Panc1 (cell line): ENCODE measurements around the gene RIMBP2. TPM values are rescaled to one million over a fixed set of nuclear protein-coding genes. Genes with fewer than 3 reads are reported as not detected.

Experiments used
- ATAC-seq: fragments of 200-7000 bp; cut with Tn5 transposase; 2 replicates; pipeline ENCODE4 v1.9.1; 2020; ENCODE audit warnings: mild to moderate bottlenecking, moderate library complexity
- BruUV-seq: library from RNA; stranded (reverse); fragments of 400-500 nt; replicated peaks from 2 replicates; lab custom pipeline; 2021; lab: Mats Ljungman, UMichigan
- CTCF ChIA-PET: fragments of 300-600 bp; sonication (Branson Sonifier 250); formaldehyde crosslinking; loops from one replicate; lab custom pipeline; 2022; ENCODE audit warnings: antibody characterized with exemption; lab: Charles Lee
- POLR2A ChIA-PET: fragments of 300-600 bp; sonication (Branson Sonifier 250); formaldehyde crosslinking; loops from one replicate; lab custom pipeline; 2022; ENCODE audit warnings: antibody characterized with exemption; lab: Charles Lee
- DNase-seq: peaks from one replicate; pipeline ENCODE4 v3.0.0-alpha.2; 2010; ENCODE audit warnings: low read depth, low spot score
- H3K27ac ChIP-seq: 2 replicates; pipeline ENCODE4 v1.5.1; 2011; ENCODE audit warnings: mild to moderate bottlenecking, low read length, inconsistent platforms
- H3K27me3 ChIP-seq: fragments of 200-500 bp; sonication (Bioruptor generic); 2 replicates; pipeline ENCODE4 v1.6.0; 2014; ENCODE audit warnings: low read length, inconsistent platforms; ENCODE audit not compliant: control insufficient read depth, insufficient read depth
- H3K36me3 ChIP-seq: fragments of 200-500 bp; sonication (Bioruptor generic); 2 replicates; pipeline ENCODE4 v1.5.1; 2014; ENCODE audit warnings: inconsistent platforms, mild to moderate bottlenecking, low read length, moderate library complexity; ENCODE audit not compliant: control insufficient read depth, insufficient read depth
- H3K4me1 ChIP-seq: 2 replicates; pipeline ENCODE4 v1.5.1; 2011; ENCODE audit warnings: inconsistent platforms, mild to moderate bottlenecking, low read length, moderate library complexity; ENCODE audit not compliant: control insufficient read depth, insufficient read depth
- H3K4me3 ChIP-seq, 2 experiments: 2 replicates each; pipeline ENCODE4 v1.5.1; 2011 to 2012; ENCODE audit warnings: low read depth in 2 of 2, low read length in 2 of 2, mild to moderate bottlenecking in 2 of 2, inconsistent platforms in 1 of 2, moderate library complexity in 1 of 2
- H3K9me3 ChIP-seq: fragments of 200-500 bp; sonication (Bioruptor generic); 2 replicates; pipeline ENCODE4 v1.5.1; 2014; ENCODE audit warnings: low read depth, mild to moderate bottlenecking, inconsistent platforms, low read length, moderate library complexity; ENCODE audit not compliant: control insufficient read depth, insufficient read depth
- CTCF ChIP-seq: fragments of 450-650 bp; IDR thresholded peaks from 2 replicates; pipeline ENCODE4 v1.5.1; 2017; ENCODE audit warnings: mild to moderate bottlenecking
- POLR2AphosphoS5 ChIP-seq: IDR thresholded peaks from 2 replicates; pipeline ENCODE4 v1.6.1; 2012; ENCODE audit warnings: mild to moderate bottlenecking, low read depth, low read length, moderate library complexity
- REST ChIP-seq, 2 experiments: IDR thresholded peaks; 2 replicates each; pipeline ENCODE4 v1.6.1; 2011 to 2012; ENCODE audit warnings: low read depth in 2 of 2, control low read depth in 1 of 2, low read length in 1 of 2, mild to moderate bottlenecking in 1 of 2, moderate library complexity in 1 of 2; ENCODE audit not compliant: insufficient read depth in 1 of 2
- SIN3A ChIP-seq: IDR thresholded peaks from 2 replicates; pipeline ENCODE4 v1.6.1; 2012; ENCODE audit warnings: low read depth, mild to moderate bottlenecking, low read length, moderate library complexity, borderline replicate concordance; ENCODE audit not compliant: insufficient read depth
- TCF7L2 ChIP-seq: IDR thresholded peaks from 2 replicates; pipeline ENCODE4 v1.6.1; 2011; ENCODE audit warnings: mild to moderate bottlenecking, low read depth, low read length, inconsistent platforms
- in situ Hi-C: cut with HindIII; loops from 2 replicates; pipeline ENCODE4 v1.10.0; 2016; ENCODE audit warnings: low sequenced_read_pairs, low pct_unique_long_range_greater_than_20kb
- intact Hi-C: fragments of 100-400 bp; cut with micrococcal nuclease; formaldehyde crosslinking; loops from one replicate; pipeline ENCODE4 v1.10.0; 2022; ENCODE audit not compliant: unreplicated experiment
- total RNA-seq: library from RNA; stranded (reverse); gene quantifications from one replicate; pipeline ENCODE4 v1.2.1, GENCODE V29; 2021; ENCODE audit not compliant: unreplicated experiment

RIMBP2 gene
- total RNA-seq, 1 experiment from 2014 or later = not detected

DNA sequence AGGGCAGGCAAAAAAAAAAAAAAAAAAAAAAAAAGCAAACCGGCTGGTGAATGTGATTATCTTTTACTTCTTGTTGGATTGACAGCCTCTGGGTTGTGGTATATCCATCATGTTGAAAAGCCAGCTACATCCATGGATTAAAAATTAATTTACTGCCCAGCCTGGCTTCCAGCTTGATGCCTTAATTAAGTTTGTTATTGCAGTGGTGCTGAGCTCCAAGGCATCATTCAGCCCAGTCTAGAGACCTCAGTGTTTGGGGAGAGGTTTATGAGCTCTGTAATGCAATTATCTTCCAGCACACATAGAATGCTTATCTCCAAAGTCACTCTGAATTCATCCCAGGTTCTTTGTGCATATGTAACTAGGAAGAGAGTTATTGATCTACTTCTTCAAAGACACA is 114.8 kb downstream of the RIMBP2 start:
- no peak for ATAC-seq
- Histone ChIP-seq H3K36me3 (no peaks in the 10 kb centered on the region), H3K4me3 (no peak overlapping the region), H3K27ac (no peak overlapping the region), H3K27me3 (peaks cover 2% of the 10 kb centered on the region; the same call in 1 of the 2 replicates), H3K9me3 (no peaks in the 10 kb centered on the region), H3K4me1 (no peaks in the 10 kb centered on the region)
- in situ Hi-C loops = no loop called here
- no TSS peak for BruUV-seq
- CTCF ChIA-PET = no interaction called here
- no peak for DNase-seq
- POLR2A ChIA-PET = no interaction called here
- TF ChIP-seq TCF7L2 = no peak
- intact Hi-C loops = no loop called here

- in situ Hi-C loops (no loop called here), intact Hi-C loops (no loop called here)
- Histone ChIP-seq H3K9me3 (no peaks in the 10 kb centered on the region), H3K4me3 (no peak overlapping the region), H3K4me1 (no peaks in the 10 kb centered on the region), H3K27me3 (peaks cover 11% of the 10 kb centered on the region; the same call in 1 of the 2 replicates), H3K36me3 (no peaks in the 10 kb centered on the region), H3K27ac (no peak overlapping the region)
- no TSS peak for BruUV-seq
- DNase-seq (no peak), ATAC-seq (no peak)
- CTCF ChIA-PET = no interaction called here
- no peak for TF ChIP-seq TCF7L2
- TF ChIP-seq SIN3A = no peak
- TF ChIP-seq REST (IDR thresholded peaks at IDR 0.05; ENCODE audit: insufficient read depth in 1 of 2, low read depth in 2 of 2, low read length in 1 of 2) = no peak
- TF ChIP-seq CTCF = no peak
- TF ChIP-seq POLR2AphosphoS5 = no peak
- POLR2A ChIA-PET = no interaction called here
Observed at GRCh38 chr12:130596241-130596640, 119.9 kb downstream of the RIMBP2 start.

GRCh38 chr12:130595566-130595965 is 120.5 kb downstream of the RIMBP2 start:
- intact Hi-C loops (no loop called here), in situ Hi-C loops (no loop called here)
- CTCF ChIA-PET = no interaction called here
- H3K4me3 ChIP-seq = no peak overlapping the region
- peaks cover 15% of the 10 kb centered on the region for H3K27me3 ChIP-seq
- POLR2A ChIA-PET = no interaction called here
- ATAC-seq (no peak), DNase-seq (no peak)
- H3K36me3 ChIP-seq = no peaks in the 10 kb centered on the region
- H3K9me3 ChIP-seq = no peaks in the 10 kb centered on the region
- no TSS peak for BruUV-seq
- H3K4me1 ChIP-seq = no peaks in the 10 kb centered on the region
- no peak overlapping the region for H3K27ac ChIP-seq
- no peak for TF ChIP-seq CTCF
- TF ChIP-seq POLR2AphosphoS5 = no peak
- TF ChIP-seq SIN3A = no peak
- no peak for TF ChIP-seq REST (IDR thresholded peaks at IDR 0.05; ENCODE audit: insufficient read depth in 1 of 2, low read depth in 2 of 2, low read length in 1 of 2)
